GM12873 (cell line): Measurements from ENCODE around the gene LRFN2.

ENCODE experiments used
- TF ChIP-seq, protein P1 (sequence below): IDR thresholded peaks from 2 replicates; pipeline ENCODE4 v1.5.1; 2012; ENCODE audit warnings: low read depth, mild to moderate bottlenecking, moderate library complexity, low read length, control low read depth; ENCODE audit not compliant: insufficient read depth; ENCODE audit errors: missing control alignments

LRFN2 gene

GRCh38 chr6:40343318-40343876, 243.8 kb downstream of the LRFN2 start:
- TF ChIP-seq, protein P1, sequence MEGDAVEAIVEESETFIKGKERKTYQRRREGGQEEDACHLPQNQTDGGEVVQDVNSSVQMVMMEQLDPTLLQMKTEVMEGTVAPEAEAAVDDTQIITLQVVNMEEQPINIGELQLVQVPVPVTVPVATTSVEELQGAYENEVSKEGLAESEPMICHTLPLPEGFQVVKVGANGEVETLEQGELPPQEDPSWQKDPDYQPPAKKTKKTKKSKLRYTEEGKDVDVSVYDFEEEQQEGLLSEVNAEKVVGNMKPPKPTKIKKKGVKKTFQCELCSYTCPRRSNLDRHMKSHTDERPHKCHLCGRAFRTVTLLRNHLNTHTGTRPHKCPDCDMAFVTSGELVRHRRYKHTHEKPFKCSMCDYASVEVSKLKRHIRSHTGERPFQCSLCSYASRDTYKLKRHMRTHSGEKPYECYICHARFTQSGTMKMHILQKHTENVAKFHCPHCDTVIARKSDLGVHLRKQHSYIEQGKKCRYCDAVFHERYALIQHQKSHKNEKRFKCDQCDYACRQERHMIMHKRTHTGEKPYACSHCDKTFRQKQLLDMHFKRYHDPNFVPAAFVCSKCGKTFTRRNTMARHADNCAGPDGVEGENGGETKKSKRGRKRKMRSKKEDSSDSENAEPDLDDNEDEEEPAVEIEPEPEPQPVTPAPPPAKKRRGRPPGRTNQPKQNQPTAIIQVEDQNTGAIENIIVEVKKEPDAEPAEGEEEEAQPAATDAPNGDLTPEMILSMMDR, result no peak

- TF ChIP-seq, protein P1, result no peak
Observed at GRCh38 chr6:40342723-40343122, 244.4 kb downstream of the LRFN2 start.

DNA sequence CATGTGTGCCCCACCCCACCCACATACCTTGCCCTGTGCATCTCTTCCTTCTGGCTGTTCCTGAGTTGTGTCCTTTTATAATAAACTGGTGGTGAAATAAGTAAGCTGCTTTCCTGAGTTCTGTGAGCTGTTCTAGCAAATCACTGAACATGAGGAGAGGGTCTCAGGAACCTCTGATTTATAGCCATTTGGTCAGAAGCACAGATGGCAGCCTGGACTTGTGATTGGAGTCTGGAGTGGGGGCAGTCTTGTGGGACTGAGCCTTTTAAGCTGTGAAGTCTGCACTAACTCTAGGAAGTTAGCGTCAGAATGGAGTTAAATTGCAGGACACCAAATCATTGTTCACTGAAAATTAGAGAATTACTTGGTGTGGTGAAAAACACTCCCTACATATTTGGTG, 245.4 kb downstream of the LRFN2 start:
- TF ChIP-seq, protein P1, result no peak
